HepG2 (cell line): ENCODE results near the gene TMF1. TPM values are rescaled to one million over a fixed set of nuclear protein-coding genes. Genes with fewer than 3 reads are reported as not detected.

Experiments used
- AGO1 ChIP-seq: fragments of 200-400 bp; formaldehyde crosslinking; IDR thresholded peaks from 2 replicates; pipeline ENCODE4 v1.6.1; 2017; ENCODE audit warnings: mild to moderate bottlenecking, low read depth, low read length, moderate library complexity; ENCODE audit not compliant: poor library complexity, severe bottlenecking
- ARID2 ChIP-seq: sonication (generic); formaldehyde crosslinking; IDR thresholded peaks from 2 replicates; pipeline ENCODE4 v1.8.1; 2022; ENCODE audit warnings: mild to moderate bottlenecking, missing genetic modification reagents, borderline replicate concordance
- GATAD2A ChIP-seq: IDR thresholded peaks from 2 replicates; pipeline ENCODE4 v1.6.1; 2016
- KAT7 ChIP-seq: IDR thresholded peaks from 2 replicates; pipeline ENCODE4 v1.6.1; 2018; ENCODE audit warnings: borderline replicate concordance, missing compliant biosample characterization
- MTF2 ChIP-seq: sonication (generic); formaldehyde crosslinking; IDR thresholded peaks from 2 replicates; pipeline ENCODE4 v1.5.0; 2020; ENCODE audit warnings: missing genetic modification reagents, borderline replicate concordance
- SIN3B ChIP-seq: fragments of 150-350 bp; IDR thresholded peaks from 2 replicates; pipeline ENCODE4 v1.6.1; 2014; ENCODE audit warnings: low read length
- SOX13 ChIP-seq, 3 experiments: fragments of 450-650 bp in 1 of 3; sonication (generic) in 1 of 3; formaldehyde crosslinking in 1 of 3; IDR thresholded peaks in 2 of 3; conservative IDR thresholded peaks in 1 of 3; 2 replicates each; pipeline versions ENCODE4 v1.5.0 to v1.6.1; 2016 to 2020; ENCODE audit warnings: antibody characterized with exemption in 1 of 3, mild to moderate bottlenecking in 1 of 3, missing compliant biosample characterization in 1 of 3, missing genetic modification reagents in 1 of 3, moderate library complexity in 1 of 3
- TCF7L2 ChIP-seq: IDR thresholded peaks from 2 replicates; pipeline ENCODE4 v1.6.1; 2011; ENCODE audit warnings: mild to moderate bottlenecking, low read depth, low read length, moderate library complexity
- ZNF101 ChIP-seq: sonication (generic); formaldehyde crosslinking; IDR thresholded peaks from 2 replicates; pipeline ENCODE4 v1.4.0; 2020; ENCODE audit warnings: mild to moderate bottlenecking, low read depth, missing genetic modification reagents, borderline replicate concordance
- ZNF124 ChIP-seq: sonication (generic); formaldehyde crosslinking; IDR thresholded peaks from 2 replicates; pipeline ENCODE4 v1.4.0; 2020; ENCODE audit warnings: missing genetic modification reagents
- ZNF224 ChIP-seq: sonication (generic); formaldehyde crosslinking; IDR thresholded peaks from 2 replicates; pipeline ENCODE4 v1.5.0; 2020; ENCODE audit warnings: mild to moderate bottlenecking, missing genetic modification reagents
- ZNF263 ChIP-seq: sonication (generic); formaldehyde crosslinking; IDR thresholded peaks from 2 replicates; pipeline ENCODE4 v1.4.0; 2020; ENCODE audit warnings: missing genetic modification reagents
- ZNF556 ChIP-seq: sonication (generic); formaldehyde crosslinking; IDR thresholded peaks from 2 replicates; pipeline ENCODE4 v1.4.0; 2020; ENCODE audit warnings: mild to moderate bottlenecking, missing genetic modification reagents, borderline replicate concordance
- ZNF577 ChIP-seq: sonication (generic); formaldehyde crosslinking; IDR thresholded peaks from 2 replicates; pipeline ENCODE4 v1.4.0; 2020; ENCODE audit warnings: mild to moderate bottlenecking, low read depth, missing genetic modification reagents, borderline replicate concordance
- polyA plus RNA-seq, 8 experiments: library from polyadenylated mRNA; depleted of rRNA in 3 of 8; stranded (reverse) in 7 of 8; unstranded in 1 of 8; fragments of >200 nt; fragmentation: Illumina TruSeq in 4 of 8; extraction: Trizol in 4 of 8; gene quantifications; 2 replicates each; pipeline versions ENCODE4 v1.2.1 to v1.2.3, GENCODE V29; 2011 to 2016; ENCODE audit warnings: low read depth in 4 of 8, missing spikeins in 1 of 8, mixed read lengths in 1 of 8; ENCODE audit not compliant: insufficient read depth in 1 of 8
- total RNA-seq, 5 experiments: library from RNA; depleted of rRNA; stranded (reverse); fragments of >200 nt; fragmentation: Illumina TruSeq; extraction: Trizol; gene quantifications; 2 replicates each; pipeline ENCODE4 v1.2.3, GENCODE V29; 2016; ENCODE audit warnings: low read depth in 1 of 5
- TF ChIP-seq, protein P1 (sequence below): sonication (generic); formaldehyde crosslinking; IDR thresholded peaks from 2 replicates; pipeline ENCODE4 v1.8.0; 2022; ENCODE audit warnings: mild to moderate bottlenecking, missing genetic modification reagents; ENCODE audit not compliant: insufficient replicate concordance
- TF ChIP-seq, protein P2 (sequence below): sonication (generic); formaldehyde crosslinking; IDR thresholded peaks from one replicate; pipeline ENCODE4 v1.5.1; 2020; ENCODE audit warnings: mild to moderate bottlenecking, missing genetic modification reagents; ENCODE audit errors: not compliant biosample characterization
- TF ChIP-seq, protein P3 (sequence below): sonication (generic); formaldehyde crosslinking; IDR thresholded peaks from 2 replicates; pipeline ENCODE4 v1.4.0; 2020; ENCODE audit warnings: missing genetic modification reagents

Gene TMF1
- total and polyA plus RNA-seq, 2 of the 13 experiments (the other 11 are each of a cell fraction or from before 2014, with no cell fraction given): 12.1 to 38.4 TPM

- TF ChIP-seq AGO1 (no peak), MTF2 (CRISPR knock-in tag) (no peak), TCF7L2 (no peak), GATAD2A (CRISPR knock-in tag) (no peak), ZNF101 (no peak), ZNF577 (no peak), ZNF556 (CRISPR knock-in tag) (no peak), ZNF124 (no peak), SIN3B (no peak), ARID2 (CRISPR knock-in tag) (0 out of 2 replicates have a peak, but pooled peaks have one; percentile 41), KAT7 (no peak), SOX13 (IDR thresholded peaks at IDR 0.05) (no peak), SOX13 (CRISPR knock-in tag; conservative IDR thresholded peaks at IDR 0.05 in 1 of 2, IDR thresholded peaks at IDR 0.05 in 1 of 2) (no peak; a peak in 1 of 4 replicates), ZNF224 (CRISPR knock-in tag) (0 out of 2 replicates have a peak, but pooled peaks have one; percentile 58), ZNF263 (no peak)
- TF ChIP-seq, protein P1, sequence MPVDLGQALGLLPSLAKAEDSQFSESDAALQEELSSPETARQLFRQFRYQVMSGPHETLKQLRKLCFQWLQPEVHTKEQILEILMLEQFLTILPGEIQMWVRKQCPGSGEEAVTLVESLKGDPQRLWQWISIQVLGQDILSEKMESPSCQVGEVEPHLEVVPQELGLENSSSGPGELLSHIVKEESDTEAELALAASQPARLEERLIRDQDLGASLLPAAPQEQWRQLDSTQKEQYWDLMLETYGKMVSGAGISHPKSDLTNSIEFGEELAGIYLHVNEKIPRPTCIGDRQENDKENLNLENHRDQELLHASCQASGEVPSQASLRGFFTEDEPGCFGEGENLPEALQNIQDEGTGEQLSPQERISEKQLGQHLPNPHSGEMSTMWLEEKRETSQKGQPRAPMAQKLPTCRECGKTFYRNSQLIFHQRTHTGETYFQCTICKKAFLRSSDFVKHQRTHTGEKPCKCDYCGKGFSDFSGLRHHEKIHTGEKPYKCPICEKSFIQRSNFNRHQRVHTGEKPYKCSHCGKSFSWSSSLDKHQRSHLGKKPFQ (CRISPR knock-in tag): no peak
- TF ChIP-seq, protein P2, sequence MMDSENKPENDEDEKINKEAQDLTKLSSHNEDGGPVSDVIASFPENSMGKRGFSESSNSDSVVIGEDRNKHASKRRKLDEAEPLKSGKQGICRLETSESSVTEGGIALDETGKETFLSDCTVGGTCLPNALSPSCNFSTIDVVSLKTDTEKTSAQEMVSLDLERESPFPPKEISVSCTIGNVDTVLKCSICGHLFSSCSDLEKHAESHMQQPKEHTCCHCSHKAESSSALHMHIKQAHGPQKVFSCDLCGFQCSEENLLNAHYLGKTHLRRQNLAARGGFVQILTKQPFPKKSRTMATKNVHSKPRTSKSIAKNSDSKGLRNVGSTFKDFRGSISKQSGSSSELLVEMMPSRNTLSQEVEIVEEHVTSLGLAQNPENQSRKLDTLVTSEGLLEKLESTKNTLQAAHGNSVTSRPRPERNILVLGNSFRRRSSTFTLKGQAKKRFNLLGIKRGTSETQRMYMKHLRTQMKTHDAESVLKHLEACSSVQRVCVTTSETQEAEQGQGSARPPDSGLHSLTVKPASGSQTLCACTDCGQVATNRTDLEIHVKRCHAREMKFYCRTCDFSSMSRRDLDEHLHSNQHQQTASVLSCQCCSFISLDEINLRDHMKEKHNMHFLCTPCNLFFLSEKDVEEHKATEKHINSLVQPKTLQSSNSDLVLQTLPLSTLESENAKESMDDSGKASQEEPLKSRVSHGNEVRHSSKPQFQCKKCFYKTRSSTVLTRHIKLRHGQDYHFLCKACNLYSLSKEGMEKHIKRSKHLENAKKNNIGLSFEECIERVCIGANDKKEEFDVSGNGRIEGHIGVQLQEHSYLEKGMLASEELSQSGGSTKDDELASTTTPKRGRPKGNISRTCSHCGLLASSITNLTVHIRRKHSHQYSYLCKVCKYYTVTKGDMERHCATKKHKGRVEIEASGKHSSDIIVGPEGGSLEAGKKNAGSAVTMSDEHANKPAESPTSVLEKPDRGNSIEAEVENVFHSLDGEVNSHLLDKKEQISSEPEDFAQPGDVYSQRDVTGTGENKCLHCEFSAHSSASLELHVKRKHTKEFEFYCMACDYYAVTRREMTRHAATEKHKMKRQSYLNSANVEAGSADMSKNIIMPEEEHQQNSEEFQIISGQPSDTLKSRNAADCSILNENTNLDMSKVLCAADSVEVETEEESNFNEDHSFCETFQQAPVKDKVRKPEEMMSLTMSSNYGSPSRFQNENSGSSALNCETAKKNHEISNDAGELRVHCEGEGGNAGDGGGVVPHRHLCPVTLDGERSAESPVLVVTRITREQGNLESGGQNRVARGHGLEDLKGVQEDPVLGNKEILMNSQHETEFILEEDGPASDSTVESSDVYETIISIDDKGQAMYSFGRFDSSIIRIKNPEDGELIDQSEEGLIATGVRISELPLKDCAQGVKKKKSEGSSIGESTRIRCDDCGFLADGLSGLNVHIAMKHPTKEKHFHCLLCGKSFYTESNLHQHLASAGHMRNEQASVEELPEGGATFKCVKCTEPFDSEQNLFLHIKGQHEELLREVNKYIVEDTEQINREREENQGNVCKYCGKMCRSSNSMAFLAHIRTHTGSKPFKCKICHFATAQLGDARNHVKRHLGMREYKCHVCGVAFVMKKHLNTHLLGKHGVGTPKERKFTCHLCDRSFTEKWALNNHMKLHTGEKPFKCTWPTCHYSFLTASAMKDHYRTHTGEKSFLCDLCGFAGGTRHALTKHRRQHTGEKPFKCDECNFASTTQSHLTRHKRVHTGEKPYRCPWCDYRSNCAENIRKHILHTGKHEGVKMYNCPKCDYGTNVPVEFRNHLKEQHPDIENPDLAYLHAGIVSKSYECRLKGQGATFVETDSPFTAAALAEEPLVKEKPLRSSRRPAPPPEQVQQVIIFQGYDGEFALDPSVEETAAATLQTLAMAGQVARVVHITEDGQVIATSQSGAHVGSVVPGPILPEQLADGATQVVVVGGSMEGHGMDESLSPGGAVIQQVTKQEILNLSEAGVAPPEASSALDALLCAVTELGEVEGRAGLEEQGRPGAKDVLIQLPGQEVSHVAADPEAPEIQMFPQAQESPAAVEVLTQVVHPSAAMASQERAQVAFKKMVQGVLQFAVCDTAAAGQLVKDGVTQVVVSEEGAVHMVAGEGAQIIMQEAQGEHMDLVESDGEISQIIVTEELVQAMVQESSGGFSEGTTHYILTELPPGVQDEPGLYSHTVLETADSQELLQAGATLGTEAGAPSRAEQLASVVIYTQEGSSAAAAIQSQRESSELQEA (CRISPR knock-in tag): no peak
- TF ChIP-seq, protein P3, sequence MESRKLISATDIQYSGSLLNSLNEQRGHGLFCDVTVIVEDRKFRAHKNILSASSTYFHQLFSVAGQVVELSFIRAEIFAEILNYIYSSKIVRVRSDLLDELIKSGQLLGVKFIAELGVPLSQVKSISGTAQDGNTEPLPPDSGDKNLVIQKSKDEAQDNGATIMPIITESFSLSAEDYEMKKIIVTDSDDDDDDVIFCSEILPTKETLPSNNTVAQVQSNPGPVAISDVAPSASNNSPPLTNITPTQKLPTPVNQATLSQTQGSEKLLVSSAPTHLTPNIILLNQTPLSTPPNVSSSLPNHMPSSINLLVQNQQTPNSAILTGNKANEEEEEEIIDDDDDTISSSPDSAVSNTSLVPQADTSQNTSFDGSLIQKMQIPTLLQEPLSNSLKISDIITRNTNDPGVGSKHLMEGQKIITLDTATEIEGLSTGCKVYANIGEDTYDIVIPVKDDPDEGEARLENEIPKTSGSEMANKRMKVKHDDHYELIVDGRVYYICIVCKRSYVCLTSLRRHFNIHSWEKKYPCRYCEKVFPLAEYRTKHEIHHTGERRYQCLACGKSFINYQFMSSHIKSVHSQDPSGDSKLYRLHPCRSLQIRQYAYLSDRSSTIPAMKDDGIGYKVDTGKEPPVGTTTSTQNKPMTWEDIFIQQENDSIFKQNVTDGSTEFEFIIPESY (CRISPR knock-in tag): no peak
Observed at GRCh38 chr3:69051756-69052471, at the start of gene TMF1 (continued).
